Psoas muscle (tissue), 8 donors: ENCODE measurements around the gene NPEPPS. TPM values are rescaled to one million over a fixed set of nuclear protein-coding genes. Genes with fewer than 3 reads are reported as not detected.

Experiments
- ATAC-seq, 4 donors: fragments of 200-7000 bp; cut with Tn5 transposase; one replicate each; pipeline ENCODE4 v1.9.1; 2020; ENCODE audit warnings: moderate library complexity in 3 of 4, mild to moderate bottlenecking in 2 of 4
- DNase-seq, 2 donors: peaks; one replicate each; pipeline ENCODE4 v3.0.0-alpha.2; 2020
- H3K27ac ChIP-seq: fragments of 200-600 bp; one replicate; pipeline ENCODE4 v1.8.0; 2022
- H3K27me3 ChIP-seq, 3 donors: fragments of 200-600 bp in 1 of 3; one replicate each; pipeline versions ENCODE4 v1.6.1 to v1.8.0; 2013 to 2022; ENCODE audit warnings: low read length in 2 of 3, mild to moderate bottlenecking in 2 of 3, moderate library complexity in 1 of 3; ENCODE audit not compliant: insufficient read depth in 3 of 3
- H3K36me3 ChIP-seq, 2 donors: fragments of 200-600 bp in 1 of 2; one replicate each; pipeline versions ENCODE4 v1.6.1 to v1.8.0; 2013 to 2022; ENCODE audit warnings: low read depth in 1 of 2, mild to moderate bottlenecking in 1 of 2, moderate library complexity in 1 of 2; ENCODE audit not compliant: insufficient read depth in 1 of 2
- H3K4me1 ChIP-seq: fragments of 200-600 bp; one replicate; pipeline ENCODE4 v1.8.0; 2022
- H3K4me3 ChIP-seq: fragments of 200-600 bp; one replicate; pipeline ENCODE4 v1.8.0; 2022; ENCODE audit warnings: mild to moderate bottlenecking
- H3K9me3 ChIP-seq: fragments of 200-600 bp; one replicate; pipeline ENCODE4 v1.8.0; 2022
- whole genome bisulfite sequencing, 3 donors: extraction: QIAGEN DNeasy Blood & Tissue Kit; methylation state at CpG; one replicate each; pipeline versions ENCODE4 v1.1.6 to v1.1.7; 2013; 5-methylcytosine and 5-hydroxymethylcytosine counted together
- intact Hi-C, 2 donors: fragments of 100-400 bp; cut with DNase I; formaldehyde crosslinking; loops; one replicate each; pipeline versions ENCODE4 v1.11.0 to v1.14.2; 2022
- polyA plus RNA-seq, 3 donors: library from polyadenylated mRNA; stranded (reverse); fragments of 200-250 nt; gene quantifications; one replicate each; pipeline ENCODE4 v1.2.3, GENCODE V29; 2013
- total RNA-seq, 4 donors: library from RNA; stranded (reverse); fragmentation: NEBNext Ultra II Directional in 2 of 4; extraction: Animal tissue kit (Norgen Biotek cat#: 25700) in 2 of 4; gene quantifications; one replicate each; pipeline versions ENCODE4 v1.2.1 to v1.2.4, GENCODE V29; 2021 to 2023
- TF ChIP-seq, protein P1 (sequence below): fragments of 200-600 bp; IDR thresholded peaks from one replicate; pipeline ENCODE4 v1.8.0; 2022; ENCODE audit warnings: antibody characterized with exemption
- donor health status: healthy with polysubstance abuse.
- donor health status: DM: no; HTN: no; CAD: no; lungs with moderate emphysema.
- donor health status: Bipolar disorder and iron deficiency.
- donor health status: healthy.
- donor health status: DM: yes; HTN: yes; CAD: no.
- donor health status: DM: no; HTN: no; CAD: no.
- donor health status: DM: no; HTN: no; CAD: no.
- donor health status: DM: yes; HTN: yes; CAD: no.

NPEPPS gene
- total and polyA plus RNA-seq, 7 donors: 50.4 to 218 (median 170) TPM

DNA sequence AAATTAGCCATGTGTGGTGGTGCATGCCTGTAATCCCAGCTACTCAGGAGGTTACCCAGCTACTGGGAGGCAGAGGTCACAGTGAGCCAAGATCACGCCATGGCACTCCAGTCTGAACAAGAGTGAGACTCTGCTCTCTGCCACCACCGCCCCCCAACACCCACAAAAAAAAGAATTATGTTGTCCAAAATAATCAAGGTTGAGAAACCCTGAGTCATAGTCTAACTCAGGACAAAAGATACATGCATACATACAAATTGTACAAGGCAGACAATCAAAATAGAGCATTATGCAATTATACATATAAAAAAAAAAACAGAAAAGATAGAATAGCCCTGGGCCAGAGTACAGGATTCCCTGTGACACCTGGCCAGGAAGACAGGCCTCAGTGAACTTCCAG is 112.2 kb downstream of the NPEPPS start:
- ATAC-seq (no peak), DNase-seq (no peak)
- no peaks in the 10 kb centered on the region for H3K9me3 ChIP-seq
- no peaks in the 10 kb centered on the region for H3K27me3 ChIP-seq
- H3K36me3 ChIP-seq: no peaks in the 10 kb centered on the region
- H3K4me1 ChIP-seq: no peaks in the 10 kb centered on the region
- 71 to 97% (median 94%) methylated on average over 2 of the region's 2 CpGs for WGBS, 3 donors
- no peak overlapping the region for H3K27ac ChIP-seq
- no peak overlapping the region for H3K4me3 ChIP-seq
- intact Hi-C loops: no loop called here
- TF ChIP-seq, protein P1, sequence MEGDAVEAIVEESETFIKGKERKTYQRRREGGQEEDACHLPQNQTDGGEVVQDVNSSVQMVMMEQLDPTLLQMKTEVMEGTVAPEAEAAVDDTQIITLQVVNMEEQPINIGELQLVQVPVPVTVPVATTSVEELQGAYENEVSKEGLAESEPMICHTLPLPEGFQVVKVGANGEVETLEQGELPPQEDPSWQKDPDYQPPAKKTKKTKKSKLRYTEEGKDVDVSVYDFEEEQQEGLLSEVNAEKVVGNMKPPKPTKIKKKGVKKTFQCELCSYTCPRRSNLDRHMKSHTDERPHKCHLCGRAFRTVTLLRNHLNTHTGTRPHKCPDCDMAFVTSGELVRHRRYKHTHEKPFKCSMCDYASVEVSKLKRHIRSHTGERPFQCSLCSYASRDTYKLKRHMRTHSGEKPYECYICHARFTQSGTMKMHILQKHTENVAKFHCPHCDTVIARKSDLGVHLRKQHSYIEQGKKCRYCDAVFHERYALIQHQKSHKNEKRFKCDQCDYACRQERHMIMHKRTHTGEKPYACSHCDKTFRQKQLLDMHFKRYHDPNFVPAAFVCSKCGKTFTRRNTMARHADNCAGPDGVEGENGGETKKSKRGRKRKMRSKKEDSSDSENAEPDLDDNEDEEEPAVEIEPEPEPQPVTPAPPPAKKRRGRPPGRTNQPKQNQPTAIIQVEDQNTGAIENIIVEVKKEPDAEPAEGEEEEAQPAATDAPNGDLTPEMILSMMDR: no peak

DNA sequence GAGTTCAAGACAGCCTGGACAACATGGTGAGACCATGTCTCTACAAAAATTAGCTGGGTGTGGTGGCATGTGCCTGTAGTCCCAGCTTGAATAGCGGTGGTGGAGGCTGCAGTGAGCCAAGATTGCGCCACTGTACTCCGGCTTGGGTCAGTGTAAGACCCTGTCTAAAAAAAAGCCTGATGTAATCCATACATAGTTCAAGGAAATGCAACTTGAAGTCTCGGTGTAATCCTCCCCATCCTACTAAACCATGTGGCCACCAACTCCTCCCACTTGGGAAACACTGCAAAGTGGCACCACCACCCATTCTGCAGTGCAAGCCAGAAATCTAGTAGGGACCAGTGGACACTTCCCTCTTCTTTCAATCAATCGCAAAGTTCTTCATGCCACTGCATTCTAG is 113.4 kb downstream of the NPEPPS start:
- Histone ChIP-seq H3K4me3 (no peak overlapping the region), H3K27ac (no peak overlapping the region), H3K36me3 (no peaks in the 10 kb centered on the region), H3K9me3 (no peaks in the 10 kb centered on the region), H3K4me1 (peaks cover 8% of the 10 kb centered on the region), H3K27me3 (no peaks in the 10 kb centered on the region)
- intact Hi-C loops: no loop called here
- 77 to 87% (median 78%) methylated on average over 5 of the region's 5 CpGs for WGBS, 3 donors
- ATAC-seq (no peak), DNase-seq (no peak)
- TF ChIP-seq, protein P1: no peak

DNA sequence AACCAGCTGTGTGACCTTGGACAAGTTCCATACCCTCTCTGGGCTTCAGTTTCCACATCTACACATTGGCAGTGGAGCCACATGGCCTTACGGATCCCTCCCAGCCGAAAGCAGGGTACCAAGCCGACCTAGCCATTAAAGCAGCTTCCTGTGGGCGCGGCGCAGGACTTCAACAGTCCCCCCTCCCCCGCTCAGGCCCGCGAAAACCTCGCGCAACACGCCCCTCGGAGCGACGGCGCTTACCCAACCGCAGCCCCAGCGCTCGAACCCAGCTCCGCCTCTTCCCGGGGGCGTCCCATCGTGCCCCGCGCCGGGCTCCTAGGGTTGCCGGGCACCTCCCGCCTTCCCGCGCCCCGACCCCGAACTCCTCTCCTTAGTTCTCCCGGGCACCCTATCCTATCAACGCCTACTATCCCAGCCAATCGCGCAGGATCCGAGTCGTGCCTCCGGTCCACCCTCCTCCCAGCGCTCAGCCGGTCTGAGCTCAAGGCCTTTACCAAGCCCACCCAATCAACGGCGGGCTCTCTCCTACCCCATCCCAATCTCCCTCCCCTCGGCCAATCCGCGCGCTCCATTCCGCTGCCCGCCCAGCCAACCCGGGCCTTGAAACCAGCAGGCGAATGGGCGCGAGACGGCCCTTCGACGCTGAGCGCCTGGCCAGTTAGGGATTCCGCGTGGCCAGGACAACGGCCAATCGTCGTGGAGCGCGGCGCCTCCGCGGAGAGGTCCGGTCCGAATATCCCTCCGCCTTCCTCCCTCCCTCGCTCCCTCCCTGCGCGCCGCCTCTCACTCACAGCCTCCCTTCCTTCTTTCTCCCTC is 118.5 kb downstream of the NPEPPS start, which contains the start of gene KPNB1:
Gene KPNB1, plus strand, starts transcription at position 767 of the 819 bp plus-strand sequence. CDS start 326 bp downstream, outside the sequence.
- Histone ChIP-seq H3K4me1 (peaks cover 29% of the 10 kb centered on the region), H3K27me3 (no peaks in the 10 kb centered on the region), H3K9me3 (no peaks in the 10 kb centered on the region), H3K36me3 (peaks cover 4 to 34% of the 10 kb centered on the region in 2 donors), H3K4me3 (peak within 1 kb of the TSS; percentile 92), H3K27ac (peak within 1 kb of the TSS; percentile 93)
- ATAC-seq: peak; percentile 87 to 90 (median 90)
- DNase-seq: peak; percentile 100
- 0% methylated on average over 72 to 74 of the region's 74 CpGs for WGBS, 3 donors
- intact Hi-C loops: no loop called here
- TF ChIP-seq, protein P1: no peak

DNA sequence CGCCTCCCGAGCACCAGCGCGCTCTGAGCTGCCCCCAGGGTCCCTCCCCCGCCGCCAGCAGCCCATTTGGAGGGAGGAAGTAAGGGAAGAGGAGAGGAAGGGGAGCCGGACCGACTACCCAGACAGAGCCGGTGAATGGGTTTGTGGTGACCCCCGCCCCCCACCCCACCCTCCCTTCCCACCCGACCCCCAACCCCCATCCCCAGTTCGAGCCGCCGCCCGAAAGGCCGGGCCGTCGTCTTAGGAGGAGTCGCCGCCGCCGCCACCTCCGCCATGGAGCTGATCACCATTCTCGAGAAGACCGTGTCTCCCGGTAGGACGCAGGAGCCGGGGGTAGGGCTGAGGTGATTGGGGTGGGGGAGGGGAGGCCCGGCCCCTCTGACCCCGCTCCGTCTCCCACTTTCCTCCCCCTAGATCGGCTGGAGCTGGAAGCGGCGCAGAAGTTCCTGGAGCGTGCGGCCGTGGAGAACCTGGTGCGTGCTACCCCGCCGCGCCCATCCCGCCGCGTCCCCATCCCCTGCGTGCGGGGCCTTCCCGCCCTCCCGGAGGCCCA is 119.1 kb downstream of the NPEPPS start:
- TF ChIP-seq, protein P1: no peak
- WGBS, 3 donors: 0 to 1% (median 1%) methylated on average over 16 to 48 of the region's 48 CpGs
- Histone ChIP-seq H3K27me3 (no peaks in the 10 kb centered on the region), H3K27ac (peak overlapping the region; percentile 93), H3K36me3 (peaks cover 7 to 41% of the 10 kb centered on the region in 2 donors), H3K4me1 (peaks cover 35% of the 10 kb centered on the region), H3K4me3 (peak overlapping the region; percentile 92), H3K9me3 (no peaks in the 10 kb centered on the region)
- intact Hi-C loops: loop anchor here in 1 of 2 donors (10.0 kb wide), 1 partner anchor 45 kb away; no protein-coding TSS in a partner anchor
- ATAC-seq: peak; percentile 34 to 57 (median 46)
- DNase-seq: no peak
